ENCODE data around the gene GRAMD4. TPM values are rescaled to one million over a fixed set of nuclear protein-coding genes. Genes with fewer than 3 reads are reported as not detected.
A peak's percentile ranks its signal among the peaks of the same experiment; 100 is the strongest.
"Not testable (repeated sequence)": the region's sequence is repeated elsewhere in the genome, so short reads cannot be mapped to it uniquely, and the experiment has no call there.

GRAMD4 gene
- total and polyA plus RNA-seq, 10 of the 15 experiments (the other 5 are each of a cell fraction or from before 2014, with no cell fraction given): 0.21 to 45.5 (median 10.6) TPM

GRCh38 chr22:46634973-46635685 is 14.9 kb downstream of the GRAMD4 start:
- H4K20me1 ChIP-seq (ENCODE audit: control insufficient read depth, insufficient read depth); H3K27me3 ChIP-seq (replicated peaks in 1 of 2; ENCODE audit: control insufficient read depth in 2 of 2, insufficient read depth in 2 of 2, low read length in 1 of 2); H3K4me3 ChIP-seq; H3K36me3 ChIP-seq (ENCODE audit: control insufficient read depth in 2 of 2, insufficient read depth in 2 of 2, low read length in 1 of 2); H2AFZ ChIP-seq (ENCODE audit: control insufficient read depth, low read depth, low read length); in situ Hi-C loops (cut with MboI); POLR2A ChIA-PET; DNase-seq (ENCODE audit: low read depth, low spot score); ATAC-seq; H3K9ac ChIP-seq (ENCODE audit: control insufficient read depth, insufficient read depth, low read length); H3K4me2 ChIP-seq (ENCODE audit: control insufficient read depth, insufficient read depth); CTCF ChIA-PET; H3K27ac ChIP-seq (ENCODE audit: control insufficient read depth, insufficient read depth); FAIRE-seq; intact Hi-C loops (cut with micrococcal nuclease; ENCODE audit: unreplicated experiment); BruUV-seq (replicated peaks); H3K4me1 ChIP-seq (ENCODE audit: control insufficient read depth, insufficient read depth, low read length); H3K9me3 ChIP-seq (replicated peaks; ENCODE audit: control insufficient read depth, insufficient read depth, low read length); H3K79me2 ChIP-seq (ENCODE audit: control insufficient read depth, insufficient read depth, low read length): not testable (repeated sequence)
- SMC1A ChIA-PET (ENCODE audit: uncharacterized antibody, unreplicated experiment): interaction anchor here (2.0 kb wide), 1 partner anchor 72 kb away, joined by 5 read pairs; no protein-coding TSS in a partner anchor
- RAD21 ChIA-PET (ENCODE audit: unreplicated experiment): interaction anchor here (1.7 kb wide), 1 partner anchor 71 kb away, joined by 4 read pairs; no protein-coding TSS in a partner anchor
- WGBS (ENCODE audit: insufficient coverage, insufficient replicate concordance, low lambda C conversion rate, missing lambda C conversion rate): 72% methylated on average over 10 of the region's 30 CpGs

GRCh38 chr22:46635756-46636155 is 15.6 kb downstream of the GRAMD4 start:
- TF ChIP-seq PAX5 (IDR thresholded peaks at IDR 0.05; ENCODE audit: borderline replicate concordance, low read depth, low read length) (no peak), ESRRA (IDR thresholded peaks at IDR 0.05; ENCODE audit: low read length) (no peak), RAD21 (IDR thresholded peaks at IDR 0.05; ENCODE audit: insufficient read depth, low read depth, low read length) (0 out of 2 replicates have a peak, but pooled peaks have one; percentile 11)
- no peak overlapping the region for H3K4me3 ChIP-seq
- WGBS (ENCODE audit: insufficient coverage, insufficient replicate concordance, low lambda C conversion rate, missing lambda C conversion rate): 69% methylated on average over 11 of the region's 11 CpGs
- H3K9me3 ChIP-seq (replicated peaks; ENCODE audit: control insufficient read depth, insufficient read depth, low read length): no peaks in the 10 kb centered on the region
- no peaks in the 10 kb centered on the region for H3K27me3 ChIP-seq (replicated peaks in 1 of 2; ENCODE audit: control insufficient read depth in 2 of 2, insufficient read depth in 2 of 2, low read length in 1 of 2)
- ATAC-seq (no peak), DNase-seq (ENCODE audit: low read depth, low spot score) (no peak), FAIRE-seq (no peak)
- in situ Hi-C loops (cut with MboI): no loop called here
- POLR2A ChIA-PET: no interaction called here
- no peak overlapping the region for H2AFZ ChIP-seq (ENCODE audit: control insufficient read depth, low read depth, low read length)
- no peak overlapping the region for H3K27ac ChIP-seq (ENCODE audit: control insufficient read depth, insufficient read depth)
- RAD21 ChIA-PET (ENCODE audit: unreplicated experiment): interaction anchor here (1.7 kb wide), 1 partner anchor 72 kb away, joined by 4 read pairs; no protein-coding TSS in a partner anchor
- H3K4me1 ChIP-seq (ENCODE audit: control insufficient read depth, insufficient read depth, low read length): no peaks in the 10 kb centered on the region
- no peak overlapping the region for H3K4me2 ChIP-seq (ENCODE audit: control insufficient read depth, insufficient read depth)
- no peaks in the 10 kb centered on the region for H4K20me1 ChIP-seq (ENCODE audit: control insufficient read depth, insufficient read depth)
- CTCF ChIA-PET: interaction anchor here (1.1 kb wide), 1 partner anchor 72 kb away, joined by 6 read pairs; no protein-coding TSS in a partner anchor
- H3K79me2 ChIP-seq (ENCODE audit: control insufficient read depth, insufficient read depth, low read length): no peaks in the 10 kb centered on the region
- SMC1A ChIA-PET (ENCODE audit: uncharacterized antibody, unreplicated experiment): interaction anchor here (2.0 kb wide), 1 partner anchor 72 kb away, joined by 5 read pairs; no protein-coding TSS in a partner anchor
- no TSS peak for BruUV-seq (replicated peaks)
- intact Hi-C loops (cut with micrococcal nuclease; ENCODE audit: unreplicated experiment): no loop called here
- H3K9ac ChIP-seq (ENCODE audit: control insufficient read depth, insufficient read depth, low read length): no peak overlapping the region
- H3K36me3 ChIP-seq (ENCODE audit: control insufficient read depth in 2 of 2, insufficient read depth in 2 of 2, low read length in 1 of 2): peaks cover 0 to 7% of the 10 kb centered on the region in 2 experiments; a peak in 2 of 4 replicates
